ENCODE measurements around the gene SIDT2.
A peak's percentile ranks its signal among the peaks of the same experiment; 100 is the strongest.
"Not testable (repeated sequence)": the region's sequence is repeated elsewhere in the genome, so short reads cannot be mapped to it uniquely, and the experiment has no call there.

The SIDT2 gene

DNA sequence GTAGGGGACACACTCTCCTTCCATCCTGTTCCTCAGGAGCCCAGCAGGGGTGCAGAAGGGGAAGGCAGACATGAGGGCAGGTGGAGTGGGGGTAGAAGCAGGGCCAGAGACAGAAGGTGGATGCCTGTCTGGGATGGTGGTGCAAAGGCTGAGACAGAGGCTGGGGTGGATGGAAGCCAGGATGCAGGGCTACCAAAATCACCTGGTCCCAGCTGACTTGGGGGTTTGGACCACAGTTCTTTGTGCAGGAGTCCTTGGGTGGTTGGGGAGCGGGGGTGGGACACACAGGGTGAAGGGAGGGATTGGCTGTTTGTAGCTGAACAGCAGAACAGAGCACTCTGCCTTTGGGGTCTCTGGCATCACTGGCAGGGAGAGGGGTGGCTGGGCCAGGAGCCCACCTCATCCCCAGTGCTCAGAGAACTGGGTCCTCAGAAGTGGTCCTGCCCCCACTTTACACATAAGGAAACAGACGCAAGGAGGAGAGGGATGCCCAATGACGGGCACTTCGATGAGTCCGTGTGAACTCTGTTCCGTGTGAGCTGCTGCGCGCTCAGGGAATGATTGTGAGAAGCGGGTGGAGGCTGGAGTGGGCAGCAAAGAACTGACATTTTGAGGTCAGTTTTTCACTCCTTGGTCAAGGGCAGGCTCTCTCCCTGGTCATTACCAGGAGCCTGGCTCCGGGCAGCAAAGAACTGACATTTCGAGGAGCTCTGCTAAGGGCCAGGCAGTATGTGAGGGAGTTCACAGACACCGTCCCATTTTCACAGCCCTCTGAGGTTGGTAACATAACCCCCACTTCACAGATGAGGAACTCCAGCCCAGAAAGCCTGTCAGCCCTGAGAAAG is 22.5 kb downstream of the SIDT2 start:
- TF ChIP-seq, protein P1, sequence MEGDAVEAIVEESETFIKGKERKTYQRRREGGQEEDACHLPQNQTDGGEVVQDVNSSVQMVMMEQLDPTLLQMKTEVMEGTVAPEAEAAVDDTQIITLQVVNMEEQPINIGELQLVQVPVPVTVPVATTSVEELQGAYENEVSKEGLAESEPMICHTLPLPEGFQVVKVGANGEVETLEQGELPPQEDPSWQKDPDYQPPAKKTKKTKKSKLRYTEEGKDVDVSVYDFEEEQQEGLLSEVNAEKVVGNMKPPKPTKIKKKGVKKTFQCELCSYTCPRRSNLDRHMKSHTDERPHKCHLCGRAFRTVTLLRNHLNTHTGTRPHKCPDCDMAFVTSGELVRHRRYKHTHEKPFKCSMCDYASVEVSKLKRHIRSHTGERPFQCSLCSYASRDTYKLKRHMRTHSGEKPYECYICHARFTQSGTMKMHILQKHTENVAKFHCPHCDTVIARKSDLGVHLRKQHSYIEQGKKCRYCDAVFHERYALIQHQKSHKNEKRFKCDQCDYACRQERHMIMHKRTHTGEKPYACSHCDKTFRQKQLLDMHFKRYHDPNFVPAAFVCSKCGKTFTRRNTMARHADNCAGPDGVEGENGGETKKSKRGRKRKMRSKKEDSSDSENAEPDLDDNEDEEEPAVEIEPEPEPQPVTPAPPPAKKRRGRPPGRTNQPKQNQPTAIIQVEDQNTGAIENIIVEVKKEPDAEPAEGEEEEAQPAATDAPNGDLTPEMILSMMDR (IDR thresholded peaks at IDR 0.05): no peak
- DNase-seq (ENCODE audit: low spot score): no peak
- peak overlapping the region; percentile 75 for H3K4me3 ChIP-seq
- peak overlapping the region; percentile 97 for H3K27ac ChIP-seq

DNA sequence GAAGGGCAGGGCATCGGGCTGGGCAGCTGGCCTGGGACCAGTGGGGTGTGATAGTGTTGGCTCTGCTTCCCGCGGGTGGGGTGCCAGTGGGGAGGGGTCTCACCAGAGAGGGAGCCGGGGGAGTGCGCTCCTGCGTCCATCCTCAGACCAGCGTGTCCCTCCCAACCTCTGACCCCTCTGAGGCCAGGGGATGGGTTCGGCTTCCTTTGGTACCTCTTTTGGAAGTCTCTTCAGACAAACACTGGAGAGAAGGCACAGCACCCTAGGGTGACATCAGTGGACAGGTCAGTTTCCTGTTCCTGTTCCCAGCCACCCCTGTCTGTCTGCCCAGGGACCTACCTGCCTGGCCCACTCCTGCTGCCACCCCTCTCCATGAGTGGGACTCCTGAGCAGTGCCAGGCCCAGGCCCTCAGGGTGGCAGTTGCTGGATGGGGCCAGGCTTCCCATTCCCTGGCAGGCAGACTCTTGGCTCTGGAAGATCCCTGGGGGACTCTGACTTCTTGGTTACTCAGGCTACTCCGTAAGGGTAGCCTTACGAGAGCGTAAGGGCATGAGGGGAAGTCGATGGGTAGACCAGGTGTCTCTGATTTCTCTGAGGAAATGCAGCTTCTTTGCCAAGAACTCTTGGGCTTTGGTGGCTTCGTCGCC is 23.2 kb downstream of the SIDT2 start:
- Histone ChIP-seq H3K27ac (peak overlapping the region; percentile 97), H3K4me3 (peak overlapping the region; percentile 75)
- DNase-seq (ENCODE audit: low spot score): no peak
- TF ChIP-seq, protein P1 (IDR thresholded peaks at IDR 0.05): no peak

DNA sequence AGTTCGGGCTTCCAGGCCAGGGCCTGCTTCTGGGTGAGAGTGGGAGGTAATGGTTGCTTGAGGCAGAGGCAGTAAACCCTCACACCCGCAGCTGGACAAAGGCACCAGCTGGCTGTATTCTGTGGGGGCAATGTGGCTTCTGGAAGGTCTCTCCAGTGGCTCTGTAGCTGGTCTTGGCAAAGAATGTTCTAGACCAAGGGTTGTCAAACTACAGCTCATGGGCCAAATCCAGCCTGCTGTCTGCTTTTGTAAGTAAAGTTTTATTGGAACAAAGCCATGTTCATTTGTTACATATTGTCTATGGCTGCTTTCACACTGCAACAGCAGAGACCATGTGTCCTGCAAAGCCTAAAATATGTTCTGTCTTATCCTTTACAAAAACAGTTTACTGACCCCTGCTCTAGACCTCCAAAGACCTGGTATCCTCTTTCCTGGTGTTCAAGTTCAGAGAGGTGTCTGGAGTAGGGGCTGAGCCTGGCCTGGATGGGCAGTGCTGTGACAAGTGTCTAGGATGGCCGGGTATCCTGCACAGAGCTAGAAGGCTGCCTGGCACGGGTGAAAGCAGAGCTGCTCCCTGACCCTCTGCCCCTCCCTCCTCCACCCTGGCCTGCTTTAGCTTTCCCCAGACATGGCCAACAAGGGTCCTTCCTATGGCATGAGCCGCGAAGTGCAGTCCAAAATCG is 24.0 kb downstream of the SIDT2 start:
- Histone ChIP-seq H3K27ac (peak overlapping the region; percentile 97), H3K4me3 (peak overlapping the region; percentile 75)
- no peak for DNase-seq (ENCODE audit: low spot score)
- TF ChIP-seq, protein P1 (IDR thresholded peaks at IDR 0.05): no peak

DNA sequence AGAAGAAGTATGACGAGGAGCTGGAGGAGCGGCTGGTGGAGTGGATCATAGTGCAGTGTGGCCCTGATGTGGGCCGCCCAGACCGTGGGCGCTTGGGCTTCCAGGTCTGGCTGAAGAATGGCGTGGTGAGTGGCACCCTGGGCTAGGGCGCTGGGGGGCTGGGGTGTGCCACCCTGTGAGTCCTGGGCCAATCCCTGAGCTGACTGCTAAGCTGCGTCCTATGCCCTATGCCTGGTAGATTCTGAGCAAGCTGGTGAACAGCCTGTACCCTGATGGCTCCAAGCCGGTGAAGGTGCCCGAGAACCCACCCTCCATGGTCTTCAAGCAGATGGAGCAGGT is 24.5 kb downstream of the SIDT2 start:
- Histone ChIP-seq H3K4me3 (peak overlapping the region; percentile 75), H3K27ac (peak overlapping the region; percentile 97)
- DNase-seq (ENCODE audit: low spot score): no peak
- TF ChIP-seq, protein P1 (IDR thresholded peaks at IDR 0.05): no peak

DNA sequence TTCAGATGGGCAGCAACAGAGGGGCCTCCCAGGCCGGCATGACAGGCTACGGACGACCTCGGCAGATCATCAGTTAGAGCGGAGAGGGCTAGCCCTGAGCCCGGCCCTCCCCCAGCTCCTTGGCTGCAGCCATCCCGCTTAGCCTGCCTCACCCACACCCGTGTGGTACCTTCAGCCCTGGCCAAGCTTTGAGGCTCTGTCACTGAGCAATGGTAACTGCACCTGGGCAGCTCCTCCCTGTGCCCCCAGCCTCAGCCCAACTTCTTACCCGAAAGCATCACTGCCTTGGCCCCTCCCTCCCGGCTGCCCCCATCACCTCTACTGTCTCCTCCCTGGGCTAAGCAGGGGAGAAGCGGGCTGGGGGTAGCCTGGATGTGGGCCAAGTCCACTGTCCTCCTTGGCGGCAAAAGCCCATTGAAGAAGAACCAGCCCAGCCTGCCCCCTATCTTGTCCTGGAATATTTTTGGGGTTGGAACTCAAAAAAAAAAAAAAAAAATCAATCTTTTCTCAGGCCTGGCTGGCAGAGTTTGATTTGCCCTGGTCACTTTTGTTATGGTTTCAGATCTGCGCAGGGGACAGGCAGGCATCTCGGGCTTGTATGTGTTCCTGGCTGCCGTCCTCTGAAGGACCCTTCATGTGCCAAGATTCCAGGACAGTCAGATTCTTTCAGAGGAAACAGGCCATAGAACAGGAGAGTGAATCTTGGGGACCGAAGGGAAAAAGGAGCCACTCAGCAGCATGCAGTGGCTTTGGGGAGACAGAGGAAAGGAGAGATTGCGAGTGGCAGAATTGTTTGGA is 25.9 kb downstream of the SIDT2 start:
- TF ChIP-seq, protein P1 (IDR thresholded peaks at IDR 0.05): no peak
- H3K4me3 ChIP-seq: peak overlapping the region; percentile 75
- H3K27ac ChIP-seq: peak overlapping the region; percentile 97
- no peak for DNase-seq (ENCODE audit: low spot score)

DNA sequence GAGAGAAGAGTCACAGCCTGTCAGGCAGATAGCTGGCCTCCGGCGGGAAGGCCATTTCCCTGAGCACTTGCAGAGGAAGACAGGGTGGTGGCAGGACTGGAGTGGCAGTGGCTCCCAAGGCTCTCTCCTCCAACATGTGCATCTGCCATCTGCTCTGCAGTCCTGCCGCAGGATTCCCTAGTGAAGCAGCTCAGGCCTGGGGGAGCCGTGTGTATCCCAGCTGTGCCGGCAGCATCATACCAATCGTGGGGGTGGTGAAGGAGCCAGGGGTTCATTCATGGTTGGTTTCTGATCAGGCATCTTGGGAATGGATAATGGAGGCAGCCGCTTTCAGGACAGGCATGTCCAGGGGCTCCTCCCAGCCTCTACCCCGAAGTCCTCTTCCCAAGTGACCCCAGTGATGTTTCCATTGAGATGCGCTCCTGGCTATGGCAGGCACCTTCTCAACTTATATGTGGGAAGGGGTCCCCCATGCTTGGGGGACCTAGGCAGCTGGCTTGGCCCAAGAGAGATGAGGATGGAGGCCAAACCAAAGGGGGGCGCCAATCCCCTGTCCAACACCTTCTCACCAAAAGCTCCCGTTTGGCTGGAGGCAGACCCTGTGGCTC is 26.8 kb downstream of the SIDT2 start:
- TF ChIP-seq, protein P1 (IDR thresholded peaks at IDR 0.05): no peak
- no peak for DNase-seq (ENCODE audit: low spot score)
- peak overlapping the region; percentile 75 for H3K4me3 ChIP-seq
- peak overlapping the region; percentile 97 for H3K27ac ChIP-seq

DNA sequence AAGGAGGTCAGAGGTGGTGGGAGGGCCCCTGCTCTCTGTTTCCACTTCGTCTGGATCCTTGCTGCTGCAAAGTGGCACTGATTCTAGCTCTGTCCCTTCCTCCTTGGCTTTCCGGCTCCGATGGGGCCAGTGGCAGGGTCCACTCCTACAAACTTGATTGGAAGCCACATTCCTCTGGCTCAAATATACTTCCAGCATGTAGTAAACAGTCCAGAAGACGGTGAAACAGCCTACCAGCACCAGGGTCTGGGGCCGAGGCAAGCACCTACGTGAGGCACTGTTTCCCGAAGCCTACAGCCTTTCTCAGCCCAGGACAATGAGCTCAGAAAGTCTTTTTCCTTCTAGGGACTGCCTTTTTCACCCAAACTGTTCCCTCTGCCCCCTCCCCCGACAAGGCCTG is 27.6 kb downstream of the SIDT2 start:
- H3K4me3 ChIP-seq; DNase-seq (ENCODE audit: low spot score): not testable (repeated sequence)
- H3K27ac ChIP-seq: peak overlapping the region in 1 of 2 donors; percentile 81

DNA sequence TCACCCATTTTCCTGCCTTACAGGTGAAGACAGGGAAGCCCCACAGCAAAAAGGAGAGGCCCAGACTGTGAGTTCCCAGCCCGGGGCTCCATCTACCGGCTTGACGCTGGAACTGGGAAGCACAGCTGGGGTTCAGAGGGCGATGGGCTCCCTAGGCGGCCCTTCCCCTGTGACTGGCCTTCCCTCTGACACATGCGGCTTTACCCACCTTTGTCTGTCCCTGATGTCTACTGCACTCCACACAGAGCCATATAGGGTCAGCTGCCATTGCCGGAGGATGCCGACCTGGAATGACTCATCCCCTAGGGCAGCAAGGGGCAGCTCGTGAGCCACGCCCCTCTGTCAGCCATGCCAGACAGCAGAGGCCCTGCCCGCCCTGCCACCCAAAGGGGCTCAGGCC is 28.3 kb downstream of the SIDT2 start:
- DNase-seq (ENCODE audit: low spot score); H3K4me3 ChIP-seq: not testable (repeated sequence)
- peak overlapping the region in 1 of 2 donors; percentile 59 for H3K27ac ChIP-seq

DNA sequence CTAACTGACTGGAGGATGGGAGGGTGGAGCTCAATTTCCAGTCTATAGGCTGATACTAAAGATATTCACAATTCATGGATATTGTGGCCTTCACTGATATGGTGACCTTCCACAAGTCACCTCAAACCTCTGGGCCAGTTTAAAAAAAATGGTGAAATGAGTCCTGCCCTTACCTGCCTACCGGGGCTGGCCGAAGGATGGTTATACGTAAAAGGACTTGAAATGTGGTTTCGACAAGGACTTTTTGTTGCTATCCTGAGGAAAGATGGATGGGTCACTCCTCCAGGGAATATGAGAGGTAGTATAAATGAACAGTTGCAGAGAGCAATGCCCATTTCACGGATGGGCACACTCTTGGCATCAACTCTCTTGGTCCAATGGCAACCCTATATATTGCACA is 28.9 kb downstream of the SIDT2 start:
- H3K4me3 ChIP-seq; DNase-seq (ENCODE audit: low spot score): not testable (repeated sequence)
- H3K27ac ChIP-seq: peak overlapping the region in 1 of 2 donors; percentile 54

DNA sequence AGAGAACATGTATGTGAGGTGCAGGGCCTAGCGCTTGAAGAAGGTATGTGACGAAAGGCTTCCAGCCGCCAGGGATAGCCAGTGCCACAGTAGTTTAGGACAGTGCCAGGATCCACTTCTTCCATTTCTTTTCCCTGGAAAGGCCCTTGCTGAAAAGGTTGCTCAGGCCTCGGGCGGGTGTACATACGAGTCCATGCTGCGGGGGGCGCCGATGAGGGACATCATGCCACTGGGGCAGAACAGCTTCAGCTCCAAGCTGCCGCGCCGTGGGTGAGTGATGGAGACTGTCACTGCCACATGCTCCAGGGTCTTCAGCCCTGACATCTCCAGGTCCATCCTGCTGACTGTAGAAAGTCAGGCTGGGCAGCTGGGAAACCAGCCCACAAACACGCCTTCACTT is 30.2 kb downstream of the SIDT2 start:
- not testable (repeated sequence) for H3K27ac ChIP-seq; DNase-seq (ENCODE audit: low spot score); H3K4me3 ChIP-seq

Data from coronary artery (tissue), 2 donors.